GM21576 (cell line): Measurements from ENCODE around the gene SMAGP.
"Not testable (repeated sequence)": the region's sequence is repeated elsewhere in the genome, so short reads cannot be mapped to it uniquely, and the experiment has no call there.

Experiments
- ATAC-seq: cut with Tn5 transposase; IDR thresholded peaks from one replicate; pipeline ENCODE4 v1.9.1; 2021; ENCODE audit warnings: mild to moderate bottlenecking, moderate library complexity; ENCODE audit not compliant: unreplicated experiment

The SMAGP gene

DNA sequence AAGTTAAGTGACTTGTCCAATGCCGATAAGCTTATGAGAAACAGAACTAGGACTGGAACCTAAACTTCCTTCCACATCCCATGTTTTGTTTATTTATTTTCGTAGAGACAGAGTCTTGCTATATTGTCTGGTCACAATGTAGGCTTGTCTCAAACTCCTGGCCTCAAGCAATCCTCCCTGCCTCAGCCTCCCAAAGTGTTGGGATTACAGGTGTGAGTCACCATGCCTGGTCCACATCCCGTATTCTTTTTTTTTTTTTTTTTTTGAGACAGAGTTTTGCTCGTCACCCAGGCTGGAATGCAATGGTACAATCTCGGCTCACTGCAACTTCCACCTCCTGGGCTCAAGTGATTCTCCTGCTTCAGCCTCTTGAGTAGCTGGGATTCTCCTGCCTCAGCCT, 43.1 kb downstream of the SMAGP start:
- not testable (repeated sequence) for ATAC-seq

DNA sequence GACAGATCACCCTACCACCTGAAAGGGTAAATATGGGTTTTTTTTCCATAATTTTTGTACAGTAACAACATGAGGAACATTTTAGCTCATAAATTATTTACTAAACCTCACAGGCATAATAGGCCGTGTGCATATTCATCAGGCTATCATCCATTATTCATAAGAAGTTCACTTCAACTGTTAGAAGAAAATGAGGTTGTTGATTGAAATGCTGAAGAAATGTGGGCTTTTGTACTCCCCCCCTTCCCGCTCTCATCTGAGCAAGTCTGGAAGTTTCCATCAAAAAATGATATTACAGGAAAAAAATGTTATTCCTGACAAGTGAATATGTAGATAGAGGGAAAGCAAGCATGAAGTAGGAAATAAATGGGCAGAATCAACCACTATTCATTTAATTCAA, 44.4 kb downstream of the SMAGP start:
- no peak for ATAC-seq

DNA sequence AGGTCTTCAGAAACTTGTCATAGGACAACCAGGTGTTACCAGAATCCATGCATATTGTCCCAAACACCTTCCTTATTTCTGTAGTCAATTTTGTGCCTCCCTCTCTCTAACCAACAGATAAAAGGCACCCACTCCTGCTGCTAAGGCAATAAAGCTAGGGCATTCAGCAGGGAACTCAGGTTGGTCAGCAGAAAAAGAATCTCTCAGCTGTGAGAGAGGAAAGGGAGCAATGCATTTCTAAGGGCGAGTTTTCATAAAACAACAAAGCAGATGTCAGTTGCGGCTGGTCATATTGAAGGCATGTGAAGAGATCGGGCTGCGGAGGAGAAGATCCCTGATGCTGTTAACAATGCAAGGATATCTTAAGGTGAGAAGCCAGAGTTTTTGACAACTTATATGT, 45.0 kb downstream of the SMAGP start:
- ATAC-seq, result no peak

- no peak for ATAC-seq
Observed at GRCh38 chr12:51224625-51225024, 45.6 kb downstream of the SMAGP start.

DNA sequence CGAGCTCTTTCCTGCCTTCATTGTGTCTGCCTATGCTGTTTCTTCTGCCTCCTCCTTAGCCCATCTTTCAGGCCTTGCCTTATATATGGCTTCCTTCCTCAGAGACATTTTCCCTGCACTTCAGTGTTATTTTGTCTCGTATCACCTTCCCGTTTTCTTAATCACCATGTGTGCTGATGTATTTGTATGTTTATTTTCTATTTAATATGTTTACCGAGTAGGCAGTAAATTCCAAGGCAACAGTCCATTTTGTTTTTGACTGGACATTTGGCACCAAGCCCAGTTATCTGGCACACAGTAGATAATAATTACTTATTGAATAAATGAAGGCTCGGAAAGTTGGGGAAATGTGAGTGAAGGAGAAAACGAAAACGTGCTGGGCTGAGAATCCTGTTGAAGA, 47.8 kb downstream of the SMAGP start:
- no peak for ATAC-seq

DNA sequence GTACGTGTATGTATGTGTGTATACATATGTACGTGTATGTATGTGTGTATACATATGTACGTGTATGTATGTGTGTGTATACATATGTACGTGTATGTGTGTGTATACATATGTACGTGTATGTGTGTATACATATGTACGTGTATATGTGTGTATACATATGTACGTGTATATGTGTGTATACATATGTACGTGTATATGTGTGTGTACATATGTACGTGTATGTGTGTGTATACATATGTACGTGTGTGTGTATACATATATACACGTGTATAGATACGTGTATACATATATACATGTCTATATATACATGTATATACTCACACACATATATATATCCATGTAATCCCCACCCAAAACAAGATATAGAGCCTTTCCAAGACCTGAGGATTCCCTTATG, 50.4 kb downstream of the SMAGP start:
- ATAC-seq, result not testable (repeated sequence)

- no peak for ATAC-seq
Observed at GRCh38 chr12:51219322-51219721, 50.9 kb downstream of the SMAGP start.

DNA sequence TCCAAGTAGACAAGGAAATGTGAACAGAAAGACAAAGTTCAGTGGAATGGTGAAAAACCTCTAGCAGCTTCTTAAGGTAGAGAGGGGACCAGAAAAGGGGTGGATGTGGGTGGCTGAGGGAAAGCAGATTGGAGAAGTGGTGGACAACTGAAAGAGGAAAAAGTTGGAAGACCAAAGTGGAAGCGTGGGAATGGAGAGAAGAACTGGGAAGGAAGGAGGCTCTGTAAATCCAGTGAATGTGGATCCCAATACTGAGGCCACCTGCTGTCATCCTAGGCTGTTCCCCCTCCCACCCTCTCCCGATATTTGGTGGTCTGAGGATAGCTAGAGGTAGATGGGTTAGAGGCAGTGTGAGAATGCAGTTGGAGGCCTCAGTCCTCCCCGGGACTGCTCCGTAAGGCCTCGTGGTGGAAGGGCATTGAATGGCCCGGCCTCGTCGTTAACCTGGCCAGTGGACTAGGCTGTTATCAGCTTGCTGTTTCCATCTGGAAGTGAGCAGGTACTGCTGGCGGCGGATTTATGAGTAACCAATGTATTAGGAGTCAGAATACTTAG, 51.5 kb downstream of the SMAGP start:
- ATAC-seq, result no peak

GRCh38 chr12:51217968-51218606, 52.1 kb downstream of the SMAGP start, which contains the start of gene POU6F1:
Gene POU6F1, minus strand, starts transcription at chr12:51218062. Its CDS starts 11,226 bp downstream, at chr12:51206836.
- ATAC-seq, result peak; percentile 59

GRCh38 chr12:51217133-51217967, 52.9 kb downstream of the SMAGP start:
- ATAC-seq, result peak; percentile 42

DNA sequence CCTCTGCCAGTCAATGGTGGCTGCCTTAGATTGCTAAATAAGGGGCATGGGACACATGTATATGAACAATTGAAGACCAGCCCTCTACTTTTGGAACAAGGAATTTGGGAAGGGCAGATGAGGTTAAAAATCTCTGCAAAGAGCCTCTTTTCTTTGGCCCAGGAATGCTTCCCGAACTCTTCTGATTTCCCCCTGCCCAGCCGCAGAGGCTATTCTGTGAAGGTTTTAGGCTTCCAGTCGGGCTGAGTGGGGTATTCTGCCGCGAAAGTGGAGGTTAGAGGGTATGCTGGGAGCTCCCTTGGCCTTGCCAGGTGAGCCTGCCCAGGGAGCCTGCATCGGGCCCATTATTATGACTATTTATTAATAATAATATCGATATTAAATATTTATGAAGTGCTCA, 53.6 kb downstream of the SMAGP start:
- no peak for ATAC-seq

GRCh38 chr12:51214895-51215294, 55.3 kb downstream of the SMAGP start:
- no peak for ATAC-seq

DNA sequence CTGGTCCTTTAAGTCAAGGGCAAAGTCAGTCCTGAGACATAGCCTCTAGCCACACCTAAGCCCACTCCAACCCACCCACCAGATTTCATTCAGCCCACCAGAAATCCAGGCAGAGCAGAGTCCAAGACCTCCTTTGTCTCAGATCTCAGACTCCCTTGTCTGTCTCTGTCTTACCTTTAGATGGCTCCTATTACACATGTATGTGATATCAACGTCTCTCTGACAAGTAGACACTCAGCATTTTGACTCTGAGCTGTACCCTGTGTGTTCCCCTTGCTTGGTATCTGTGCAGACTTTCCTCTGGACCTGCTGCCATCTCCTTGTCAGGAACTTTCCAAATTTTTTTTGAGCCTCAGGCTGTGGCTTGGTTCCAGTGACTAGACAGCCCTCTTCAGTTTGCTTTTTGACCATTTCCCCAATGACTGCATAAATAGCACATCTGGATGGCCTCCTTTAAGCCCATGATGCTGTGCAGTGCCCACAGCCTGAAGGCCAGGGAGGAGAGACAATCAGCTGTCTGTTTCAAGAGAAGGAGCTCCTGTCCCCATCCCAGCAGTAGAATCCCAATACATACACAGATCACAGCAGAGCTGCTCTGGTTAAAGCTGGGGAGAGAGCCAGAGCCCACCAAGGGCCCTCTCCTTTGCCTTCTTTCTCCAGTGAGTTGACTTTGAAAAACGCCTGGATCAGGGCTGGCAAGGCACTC, 59.4 kb downstream of the SMAGP start:
- ATAC-seq, result no peak

- ATAC-seq, result no peak
Observed at GRCh38 chr12:51209259-51209658, 61.0 kb downstream of the SMAGP start.

- ATAC-seq, result no peak
Observed at GRCh38 chr12:51208016-51208660, 62.1 kb downstream of the SMAGP start.

- no peak for ATAC-seq
Observed at GRCh38 chr12:51205350-51205749, 64.9 kb downstream of the SMAGP start.

GRCh38 chr12:51202718-51203117, 67.5 kb downstream of the SMAGP start:
- no peak for ATAC-seq

GRCh38 chr12:51200806-51201205, 69.4 kb downstream of the SMAGP start:
- no peak for ATAC-seq

- ATAC-seq, result no peak
Observed at GRCh38 chr12:51200156-51200555, 70.1 kb downstream of the SMAGP start.

GRCh38 chr12:51199366-51199945, 70.8 kb downstream of the SMAGP start:
- no peak for ATAC-seq
